ENCODE results near the gene PLCL2.

GRCh38 chr3:16992198-16992597 is 107.4 kb downstream of the PLCL2 start:
- TF ChIP-seq CTCF (IDR thresholded peaks at IDR 0.05) = no peak
- TF ChIP-seq POLR2A (IDR thresholded peaks at IDR 0.05) = no peak

All from body of pancreas (tissue), 4 donors.